IPS DF 19.7 (cell line): ENCODE results near the gene CCDC32.
"Not testable (repeated sequence)": the region's sequence is repeated elsewhere in the genome, so short reads cannot be mapped to it uniquely, and the experiment has no call there.

ENCODE experiments used
- DNase-seq: peaks from one replicate; pipeline ENCODE4 v3.0.0-alpha.2; 2013; ENCODE audit warnings: low read depth, low spot score

The CCDC32 gene, protein sequence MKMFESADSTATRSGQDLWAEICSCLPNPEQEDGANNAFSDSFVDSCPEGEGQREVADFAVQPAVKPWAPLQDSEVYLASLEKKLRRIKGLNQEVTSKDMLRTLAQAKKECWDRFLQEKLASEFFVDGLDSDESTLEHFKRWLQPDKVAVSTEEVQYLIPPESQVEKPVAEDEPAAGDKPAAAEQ

DNA sequence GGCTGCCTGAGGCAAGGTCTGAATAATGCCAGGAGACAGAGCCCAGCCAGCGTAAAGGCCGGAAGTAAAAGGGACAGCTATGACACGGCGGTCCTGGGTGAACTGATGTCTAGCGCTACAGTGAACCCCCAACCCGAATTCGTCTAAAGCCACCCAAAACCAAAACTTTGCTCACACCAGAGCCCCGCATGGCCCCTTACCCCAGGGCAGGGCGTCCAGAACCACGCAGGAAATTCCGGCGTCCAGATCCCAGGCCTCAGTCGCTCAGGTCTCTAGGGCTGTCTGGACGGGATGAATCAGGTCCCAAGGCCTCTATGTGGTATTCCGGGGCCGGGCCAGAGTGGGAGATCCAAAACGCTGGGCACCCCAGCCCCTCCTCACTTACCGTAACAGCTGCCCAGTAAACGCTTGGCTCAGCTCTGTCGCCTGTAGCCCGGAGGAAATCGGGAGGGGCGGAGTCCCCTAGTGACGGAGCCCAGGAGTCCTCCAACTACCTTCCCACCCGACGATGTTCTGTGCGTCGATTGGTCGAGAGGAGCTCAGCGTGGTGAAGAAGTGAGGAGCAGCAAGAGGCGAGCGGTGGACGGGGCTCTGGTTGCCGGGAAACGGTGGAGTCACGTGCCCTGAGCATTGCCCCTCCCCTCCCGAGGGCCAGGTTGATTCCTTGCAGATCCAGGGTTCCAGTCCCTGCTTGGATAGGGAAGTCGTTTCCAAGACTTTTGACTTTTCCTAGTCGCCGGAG, at the start of gene CCDC32:
TSS of gene CCDC32 (minus strand) at position 452 of the 742 bp plus-strand sequence. CDS start 2,027 bp downstream, outside the sequence.
- peak; percentile 98 for DNase-seq

DNA sequence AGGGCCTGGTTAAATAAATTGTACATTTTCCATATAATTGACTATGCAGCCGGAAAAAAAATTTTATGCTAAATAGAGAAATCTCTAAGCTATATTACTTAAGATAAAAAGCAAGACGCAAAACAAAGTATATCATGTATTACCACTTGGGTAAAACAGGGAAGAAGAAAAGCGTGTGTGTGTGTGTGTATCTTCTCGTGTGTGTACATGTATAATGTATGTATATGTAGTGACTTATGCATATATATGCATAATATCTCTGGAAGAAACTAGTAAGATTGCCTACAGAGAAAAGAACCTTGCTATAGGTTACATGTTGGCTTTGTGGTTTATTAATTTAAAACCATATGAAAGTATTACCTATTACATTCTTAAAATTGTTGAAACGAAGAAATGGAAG, 48.2 kb upstream of the CCDC32 start:
- DNase-seq: no peak

DNA sequence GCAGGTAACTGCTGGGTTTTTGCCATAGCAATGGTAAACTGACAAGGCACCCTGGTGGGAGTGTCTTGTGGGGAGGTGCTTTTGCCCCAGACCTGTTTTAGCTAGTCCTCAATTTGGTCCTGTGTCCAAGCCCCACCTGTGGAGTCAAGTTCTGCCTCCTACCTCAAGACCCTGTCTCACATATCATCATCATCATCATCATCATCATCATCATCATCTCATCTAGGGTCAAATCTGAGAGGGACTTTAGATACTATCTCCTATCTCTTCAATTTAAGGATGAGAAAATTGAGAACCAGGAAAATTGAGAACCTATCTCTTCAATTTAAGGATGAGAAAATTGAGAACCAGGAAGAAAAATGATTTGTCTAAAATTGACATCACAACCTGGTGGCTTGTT, 39.1 kb upstream of the CCDC32 start:
- DNase-seq: no peak

DNA sequence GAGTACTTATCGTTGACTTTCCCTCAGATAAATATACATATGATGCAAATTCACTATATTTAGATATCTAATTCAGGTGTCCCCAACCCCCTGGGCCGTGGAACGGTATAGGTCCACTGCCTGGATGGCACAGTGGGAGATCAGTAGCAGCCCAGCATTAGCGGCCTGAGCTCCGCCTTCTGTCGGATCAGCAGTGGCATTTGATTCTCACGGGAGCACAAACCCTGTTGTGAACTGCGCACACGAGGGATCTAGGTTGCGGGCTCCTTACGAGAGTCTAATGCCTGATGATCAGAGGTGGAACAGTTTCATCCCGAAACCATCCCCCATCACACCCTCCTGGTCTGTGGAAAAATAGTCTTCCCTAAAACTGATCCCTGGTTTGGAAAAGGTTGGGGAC, 36.1 kb upstream of the CCDC32 start:
- no peak for DNase-seq

DNA sequence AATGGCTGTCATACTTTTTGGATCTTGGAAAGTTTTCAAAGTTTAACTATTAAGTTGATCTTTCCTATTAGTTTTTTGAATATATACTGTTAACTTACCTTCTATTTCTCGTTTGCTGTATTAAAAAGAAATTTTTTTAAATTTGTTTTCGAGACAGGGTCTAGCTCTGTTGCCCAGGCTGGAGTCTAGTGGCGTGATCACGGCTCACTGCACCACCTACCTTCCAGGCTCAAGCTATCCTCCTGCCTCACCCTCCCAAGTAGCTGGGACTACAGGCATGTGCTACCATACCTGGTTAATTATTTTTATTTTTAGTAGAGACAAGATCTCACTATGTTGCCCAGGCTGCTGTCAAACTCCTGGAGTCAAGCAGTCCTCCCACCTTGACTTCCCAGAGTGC, 33.8 kb upstream of the CCDC32 start:
- no peak for DNase-seq

DNA sequence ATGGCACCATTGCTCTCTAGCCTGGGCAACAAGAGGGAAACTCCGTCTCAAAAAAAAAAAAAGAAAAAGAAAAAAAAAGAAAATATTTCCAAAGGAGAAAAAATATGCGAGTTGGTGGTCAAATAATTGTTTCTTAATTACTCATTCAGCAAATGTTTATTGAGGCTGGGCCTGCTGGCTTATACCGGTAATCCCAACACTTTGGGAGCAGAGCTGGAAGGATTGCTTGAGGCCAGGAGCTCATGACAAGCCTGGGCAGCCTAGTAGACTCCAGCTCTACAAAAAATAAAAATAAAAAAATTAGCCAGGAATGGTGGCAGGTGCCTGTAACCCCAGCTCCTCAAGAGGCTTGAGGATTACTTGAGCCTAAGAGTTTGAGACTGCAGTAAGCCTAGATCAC, 33.3 kb upstream of the CCDC32 start:
- DNase-seq: no peak

DNA sequence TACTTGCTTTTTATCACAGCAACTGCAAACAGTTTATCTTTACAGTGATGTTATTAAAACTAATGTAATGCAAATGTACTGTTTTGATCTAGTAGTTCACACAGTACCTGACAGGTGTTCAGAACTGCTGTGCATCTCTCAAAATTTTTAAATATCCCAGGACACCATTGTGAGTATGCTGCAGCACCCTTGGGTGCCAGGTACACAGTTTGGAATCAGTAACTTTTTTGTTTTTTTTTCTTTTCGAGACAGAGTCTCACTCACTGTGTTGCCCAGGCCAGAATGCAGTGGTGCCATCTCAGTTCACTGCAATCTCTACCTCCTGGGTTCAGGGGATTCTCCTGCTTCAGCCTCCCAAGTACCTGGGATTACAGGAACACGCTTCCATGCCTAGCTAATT, 32.2 kb upstream of the CCDC32 start:
- no peak for DNase-seq

DNA sequence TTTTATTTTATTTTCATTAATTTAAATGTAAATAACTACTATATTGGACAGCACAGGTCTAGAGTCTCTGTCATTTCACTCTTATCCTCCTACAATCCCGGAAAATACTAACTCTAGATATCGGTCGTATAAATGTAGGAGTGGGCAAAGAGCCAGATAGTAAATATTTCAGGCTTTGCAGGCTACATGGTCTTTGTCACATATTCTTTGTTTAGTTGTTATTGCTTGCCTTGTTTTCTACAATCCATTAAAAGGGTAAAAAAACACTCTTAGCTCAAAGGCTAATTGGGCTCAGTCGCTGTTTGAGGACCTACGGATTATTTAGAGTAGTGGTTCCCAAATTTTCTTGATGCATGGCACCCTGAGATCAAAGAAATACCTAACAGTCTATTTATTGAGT, 30.9 kb upstream of the CCDC32 start:
- no peak for DNase-seq

DNA sequence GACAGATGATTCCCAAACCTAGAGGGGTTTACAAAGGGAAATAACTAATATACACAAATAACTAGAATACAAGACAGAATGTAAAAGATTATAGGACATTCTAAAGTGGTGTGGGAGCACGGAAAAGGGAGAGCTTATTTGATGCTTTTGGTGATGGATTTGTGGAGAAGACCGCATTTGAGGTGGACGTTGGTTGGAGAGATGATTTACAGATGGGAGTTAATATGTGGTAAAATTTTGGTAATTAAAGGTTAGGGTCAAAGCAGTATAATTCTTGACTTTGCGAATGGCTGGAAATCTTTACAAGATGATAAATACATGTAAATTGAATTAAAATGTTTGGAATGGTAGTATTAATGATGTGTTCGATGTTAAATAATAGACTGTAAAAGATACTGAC, 30.4 kb upstream of the CCDC32 start:
- no peak for DNase-seq

DNA sequence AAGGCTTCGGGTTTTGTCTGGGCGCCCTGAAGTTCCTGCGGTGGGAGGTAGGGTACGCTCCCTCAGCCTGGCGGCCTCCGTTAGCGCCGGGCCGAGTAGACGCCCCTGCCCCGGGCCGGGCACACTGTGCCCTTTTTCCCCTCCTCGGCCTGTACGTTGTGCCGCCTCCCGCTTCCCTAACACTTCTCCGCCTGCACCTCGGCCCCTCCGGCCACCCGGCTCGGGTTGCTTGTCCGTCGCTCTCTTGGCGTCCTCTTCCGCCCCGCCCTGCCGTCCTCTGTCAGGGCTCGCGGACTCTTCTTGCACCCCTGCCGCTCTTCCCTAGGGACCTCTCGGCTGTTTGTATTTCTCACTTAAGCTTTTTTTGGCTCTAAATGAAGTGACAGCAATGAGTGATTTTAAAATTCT, 29.6 kb upstream of the CCDC32 start:
- no peak for DNase-seq

DNA sequence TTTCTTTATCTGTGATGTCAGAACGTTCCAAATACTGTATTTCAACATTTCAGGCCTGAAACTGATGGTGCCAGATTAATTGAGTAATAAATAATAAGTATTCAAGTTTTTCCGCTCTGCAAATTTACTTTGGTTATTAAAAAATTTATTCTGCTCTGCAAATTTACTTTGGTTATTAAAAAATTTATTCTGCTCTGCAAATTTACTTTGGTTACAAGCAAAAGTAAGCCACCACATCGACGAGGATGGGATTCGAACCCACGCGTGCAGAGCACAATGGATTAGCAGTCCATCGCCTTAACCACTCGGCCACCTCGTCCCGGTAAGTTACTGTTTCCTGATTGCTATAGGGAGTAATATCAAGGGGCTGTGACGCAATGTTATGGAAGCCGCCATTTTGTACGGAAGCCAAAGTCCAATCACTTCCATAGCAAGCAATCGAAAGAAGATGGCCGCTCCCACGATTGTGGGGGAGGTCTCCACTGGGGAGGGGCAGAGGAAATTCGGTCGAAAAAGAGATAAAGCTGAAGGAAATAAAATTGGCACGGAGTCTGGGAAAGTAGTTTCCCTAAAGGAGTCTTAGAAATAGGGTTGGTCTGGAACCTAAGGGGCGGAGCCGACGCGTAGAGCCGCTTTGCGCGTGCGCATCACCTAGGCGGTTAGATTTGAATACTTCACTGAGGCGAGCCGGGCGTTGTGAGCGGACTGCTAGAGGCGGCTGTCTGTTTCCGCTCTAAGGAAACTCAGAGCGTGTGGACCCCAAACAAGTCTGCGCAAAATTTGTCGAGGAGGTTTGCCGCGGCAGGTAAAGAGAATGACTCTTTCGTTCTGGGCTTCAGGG, 29.0 kb upstream of the CCDC32 start, which contains the start of gene KNL1:
TSS of gene KNL1 (plus strand) at position 662 of the 841 bp plus-strand sequence. CDS start 8,683 bp downstream, outside the sequence.
- DNase-seq: peak; percentile 57

DNA sequence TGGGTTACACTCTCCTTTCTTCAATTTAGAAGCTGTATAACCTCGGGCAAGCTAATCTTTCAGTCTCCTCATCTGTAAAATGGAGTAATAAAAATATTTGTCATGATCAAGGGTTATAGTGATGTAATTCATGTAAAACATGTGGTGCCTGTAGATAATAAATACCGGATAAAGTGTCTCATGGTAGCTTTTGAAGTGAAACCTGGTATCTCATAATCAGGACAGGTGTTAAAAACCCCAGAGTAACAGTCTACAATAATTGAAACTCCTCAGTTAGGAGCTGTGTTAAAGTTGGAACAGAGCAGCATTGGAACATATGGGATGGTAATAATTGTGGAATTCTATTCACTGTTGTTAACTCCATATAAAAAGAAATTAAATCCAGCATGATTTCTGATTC, 28.3 kb upstream of the CCDC32 start:
- DNase-seq: no peak

DNA sequence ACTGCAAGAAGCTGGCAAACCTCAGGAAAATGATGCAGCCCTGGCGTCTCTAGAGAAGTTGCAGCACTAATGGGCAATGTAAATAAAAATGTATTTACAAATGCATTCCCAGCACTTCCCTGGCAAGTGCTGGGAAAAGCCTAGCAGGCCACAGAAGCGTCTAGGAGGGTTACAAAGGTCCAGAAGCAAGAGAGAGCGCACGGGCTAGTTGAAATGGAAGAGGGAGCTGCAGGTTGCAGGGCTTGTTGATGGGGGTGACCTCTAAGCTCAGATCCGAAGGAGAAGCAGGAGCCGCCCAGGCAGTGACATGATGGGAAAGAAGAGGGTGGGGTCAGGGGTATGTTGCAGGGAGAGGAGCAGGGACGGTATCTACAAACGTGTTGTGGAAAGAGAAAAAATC, 26.5 kb upstream of the CCDC32 start:
- no peak for DNase-seq

DNA sequence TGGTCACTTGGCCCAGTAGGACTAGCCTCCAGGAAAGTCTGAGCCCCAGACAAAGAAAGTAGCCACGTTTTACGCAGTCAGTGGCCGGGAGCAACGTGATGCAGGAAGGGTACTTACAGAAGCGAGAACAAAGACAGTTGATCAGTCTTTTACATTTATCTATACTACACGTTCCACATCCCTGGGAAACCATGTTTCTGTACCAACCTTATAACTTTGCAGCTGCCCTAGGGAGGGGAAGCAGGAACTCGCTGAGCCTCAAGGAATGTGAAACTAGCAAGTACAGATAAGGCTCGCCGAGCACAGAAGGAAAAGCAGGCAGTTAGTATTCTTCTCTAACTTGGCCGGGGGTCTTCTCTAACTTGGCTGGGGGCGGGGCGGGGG, 25.8 kb upstream of the CCDC32 start:
- DNase-seq: no peak

DNA sequence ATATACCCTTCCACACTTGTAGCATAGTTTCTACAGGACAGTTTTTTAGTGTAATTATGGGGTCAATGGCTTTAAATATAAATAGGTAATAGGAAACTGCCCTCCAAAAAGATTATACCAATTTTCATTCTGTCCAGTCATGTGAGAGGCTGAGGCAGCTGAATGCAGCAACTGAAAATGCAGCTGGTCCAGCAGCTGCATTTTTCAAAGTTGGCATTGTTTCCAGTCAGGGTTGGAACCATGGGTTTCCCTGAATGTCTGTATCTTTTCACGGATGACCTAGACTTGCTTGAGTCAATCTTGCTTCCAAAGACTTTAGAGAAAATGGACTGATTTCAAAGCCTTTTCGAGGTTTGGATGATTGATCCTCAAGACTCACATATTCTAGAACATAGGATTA, 19.3 kb upstream of the CCDC32 start:
- no peak for DNase-seq

DNA sequence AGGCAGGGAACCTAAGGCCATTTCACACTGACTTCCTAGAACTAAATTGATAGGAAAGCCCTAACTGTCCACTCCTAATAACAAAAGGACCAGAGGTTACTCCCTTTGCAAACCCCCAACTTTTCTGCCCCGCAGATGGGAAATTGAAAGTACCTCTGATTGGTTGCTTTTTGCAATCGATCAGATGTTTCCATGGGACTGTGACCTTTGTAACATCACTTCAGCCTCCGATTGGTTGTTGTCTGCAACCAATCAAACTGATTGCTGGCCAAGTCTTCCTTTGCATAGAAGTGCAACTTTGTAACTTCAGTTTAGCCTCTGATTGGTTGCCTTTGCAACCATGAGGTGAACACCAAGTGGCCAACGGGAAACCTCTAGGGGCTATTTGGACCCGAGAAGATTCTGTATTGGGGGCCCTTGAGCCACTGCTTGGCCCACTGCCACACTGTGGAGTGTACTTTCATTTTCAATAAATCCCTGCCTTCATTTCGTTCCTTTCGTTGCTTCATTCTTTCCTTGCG, 17.9 kb upstream of the CCDC32 start:
- DNase-seq: peak; percentile 73

DNA sequence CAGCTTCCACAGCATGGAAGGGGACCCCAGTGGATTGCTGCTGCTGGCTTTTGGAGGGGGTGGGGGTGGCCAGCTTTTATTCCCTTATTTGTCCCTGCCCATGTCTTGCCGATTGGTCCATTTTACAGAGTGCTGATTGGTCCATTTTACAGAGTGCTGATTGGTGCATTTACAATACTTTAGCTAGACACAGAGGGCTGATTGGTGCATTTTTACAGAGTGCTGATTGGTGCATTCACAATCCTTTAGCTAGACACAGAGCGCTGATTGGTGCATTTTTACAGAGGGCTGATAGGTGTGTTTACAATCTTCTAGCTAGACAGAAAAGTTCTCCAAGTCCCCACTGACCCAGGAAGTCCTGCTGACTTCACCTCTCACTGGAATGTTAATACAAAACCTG, 17.0 kb upstream of the CCDC32 start:
- DNase-seq: not testable (repeated sequence)

DNA sequence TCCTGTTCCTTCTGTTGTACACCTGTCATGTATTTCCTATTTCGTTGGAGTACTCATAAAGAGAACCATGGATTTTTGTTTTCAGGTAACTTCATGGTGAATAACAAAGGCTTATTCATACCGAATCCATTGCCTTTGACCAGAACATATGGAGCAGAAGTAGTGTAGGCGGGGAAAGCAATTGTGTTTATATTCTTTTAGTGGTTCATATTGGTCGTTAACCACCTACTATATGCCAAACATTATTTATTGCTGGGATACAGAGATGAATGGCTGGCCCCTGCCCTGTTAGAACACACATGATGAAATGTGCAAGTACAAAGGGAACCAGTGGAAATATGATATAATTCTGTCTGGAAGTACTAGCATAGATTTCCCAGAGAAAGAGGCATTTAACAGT, 14.1 kb upstream of the CCDC32 start:
- no peak for DNase-seq

DNA sequence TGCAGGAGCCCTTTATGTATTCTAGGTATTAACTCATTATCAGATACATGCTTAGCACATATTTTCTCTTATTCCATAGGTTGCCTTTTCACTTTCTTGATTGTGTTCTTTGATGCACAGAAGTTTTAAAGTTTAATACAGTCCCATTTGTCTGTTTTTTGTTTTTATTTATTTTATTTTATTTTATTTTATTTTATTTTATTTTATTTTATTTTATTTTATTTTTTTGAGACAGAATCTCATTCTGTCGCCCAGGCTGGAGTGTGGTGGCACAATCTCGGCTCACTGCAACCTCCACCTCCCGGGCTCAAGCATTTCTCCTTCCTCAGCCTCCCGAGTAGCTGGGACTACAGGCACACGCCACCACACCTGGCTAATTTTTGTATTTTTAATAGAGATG, 12.1 kb upstream of the CCDC32 start:
- not testable (repeated sequence) for DNase-seq

DNA sequence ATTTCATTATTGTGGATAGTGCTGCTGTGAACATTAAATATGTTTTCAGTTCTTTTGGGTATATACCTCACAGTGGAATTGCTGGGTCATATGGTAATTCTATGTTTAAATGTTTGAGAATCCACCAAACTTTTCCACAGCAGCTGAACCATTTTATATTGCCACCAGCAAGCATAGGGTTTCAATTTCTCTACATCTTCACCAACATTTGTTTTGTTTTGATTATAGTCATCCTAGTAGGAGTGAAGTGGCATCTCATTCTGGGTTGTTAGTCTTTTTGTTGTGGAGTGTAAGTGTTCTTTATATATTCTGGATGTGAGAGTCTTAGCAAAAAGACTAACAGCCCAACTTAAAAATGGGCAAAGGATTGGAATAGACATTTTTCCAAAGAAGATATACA, 10.3 kb upstream of the CCDC32 start:
- no peak for DNase-seq

DNA sequence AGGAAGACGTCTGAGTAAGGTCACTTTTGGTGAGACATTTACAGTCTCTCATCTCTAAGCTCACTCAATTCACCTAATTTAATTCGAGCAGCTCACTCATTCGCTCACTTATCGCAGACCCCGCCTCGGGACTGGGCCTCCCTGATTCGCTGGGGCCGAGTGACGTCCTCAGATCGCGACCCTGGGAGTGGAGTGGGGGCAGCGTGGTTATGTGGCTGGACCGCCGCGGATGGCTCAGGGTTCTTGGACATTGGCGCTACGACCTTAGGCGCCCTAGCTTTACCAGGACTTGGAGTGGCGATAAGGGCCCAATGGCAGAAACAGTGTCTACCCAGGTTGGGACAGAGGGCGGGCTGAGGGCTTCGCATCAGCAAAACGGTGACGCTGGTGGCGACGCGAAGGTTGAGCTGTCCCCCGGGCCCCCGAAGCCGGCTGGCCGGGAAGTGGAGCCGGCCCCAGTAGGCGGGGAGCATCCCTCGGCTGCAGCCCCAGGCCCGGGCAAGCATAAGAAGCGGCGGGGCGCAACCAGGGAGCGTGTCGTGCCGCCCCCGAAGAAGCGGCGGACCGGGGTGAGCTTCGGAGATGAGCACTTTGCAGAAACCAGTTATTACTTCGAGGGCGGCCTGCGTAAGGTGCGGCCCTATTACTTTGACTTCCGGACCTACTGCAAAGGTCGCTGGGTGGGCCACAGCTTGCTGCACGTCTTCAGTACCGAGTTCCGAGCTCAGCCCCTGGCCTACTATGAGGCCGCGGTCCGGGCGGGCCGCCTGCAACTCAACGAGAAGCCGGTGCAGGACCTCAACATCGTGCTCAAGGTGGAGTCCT, 4.5 kb upstream of the CCDC32 start, which contains the start of gene RPUSD2:
TSS of gene RPUSD2 (plus strand) at position 171 of the 825 bp plus-strand sequence. CDS start at position 210, 39 bp downstream.
- DNase-seq: no peak
